Mesenchymal stem cell (in vitro differentiated cells and primary cell): Measurements from ENCODE around the gene ZIC1. TPM values are rescaled to one million over a fixed set of nuclear protein-coding genes. Genes with fewer than 3 reads are reported as not detected.

Source experiments
- DNase-seq: peaks from one replicate; pipeline ENCODE4 v3.0.0-alpha.2; 2013
- H2AFZ ChIP-seq: one replicate; pipeline ENCODE4 v1.6.1; 2013; ENCODE audit warnings: low read depth, mild to moderate bottlenecking, control low read depth, inconsistent platforms, low read length, moderate library complexity
- H2AK5ac ChIP-seq: 2 replicates; pipeline ENCODE4 v1.6.1; 2013; ENCODE audit warnings: low read length, moderate library complexity, mild to moderate bottlenecking, inconsistent platforms; ENCODE audit not compliant: severe bottlenecking
- H2BK120ac ChIP-seq: one replicate; pipeline ENCODE4 v1.6.1; 2013; ENCODE audit warnings: low read depth, mild to moderate bottlenecking, inconsistent platforms, low read length, moderate library complexity
- H2BK12ac ChIP-seq, 2 experiments: one replicate each; pipeline ENCODE4 v1.6.1; 2013; ENCODE audit warnings: inconsistent platforms in 2 of 2, low read length in 2 of 2, mild to moderate bottlenecking in 2 of 2, moderate library complexity in 2 of 2, control low read depth in 1 of 2
- H2BK15ac ChIP-seq: one replicate; pipeline ENCODE4 v1.6.1; 2013; ENCODE audit warnings: mild to moderate bottlenecking, low read depth, inconsistent platforms; ENCODE audit not compliant: poor library complexity, severe bottlenecking
- H2BK5ac ChIP-seq: 2 replicates; pipeline ENCODE4 v1.6.1; 2013; ENCODE audit warnings: low read depth, mild to moderate bottlenecking, low read length, control low read depth, inconsistent platforms; ENCODE audit not compliant: poor library complexity, severe bottlenecking
- H3K14ac ChIP-seq, 2 experiments: one replicate each; pipeline ENCODE4 v1.6.1; 2013; ENCODE audit warnings: inconsistent platforms in 2 of 2, low read length in 2 of 2, control low read depth in 1 of 2, mild to moderate bottlenecking in 1 of 2, moderate library complexity in 1 of 2
- H3K18ac ChIP-seq, 2 experiments: one replicate each; pipeline ENCODE4 v1.6.1; 2013; ENCODE audit warnings: inconsistent platforms in 2 of 2, low read length in 2 of 2, control low read depth in 1 of 2, low read depth in 1 of 2, mild to moderate bottlenecking in 1 of 2
- H3K23ac ChIP-seq, 2 experiments: one replicate each; pipeline ENCODE4 v1.6.1; 2013; ENCODE audit warnings: inconsistent platforms in 2 of 2, low read length in 2 of 2, mild to moderate bottlenecking in 2 of 2, moderate library complexity in 2 of 2, control low read depth in 1 of 2
- H3K27ac ChIP-seq: 2 replicates; pipeline ENCODE4 v1.5.1; 2013; ENCODE audit warnings: mild to moderate bottlenecking, moderate library complexity, low read length, control low read depth, inconsistent platforms; ENCODE audit not compliant: poor library complexity, severe bottlenecking
- H3K27me3 ChIP-seq, 2 experiments: 2 replicates each; pipeline versions ENCODE4 v1.6.1 to v1.7.0; 2013; ENCODE audit warnings: low read length in 2 of 2, mild to moderate bottlenecking in 2 of 2, moderate library complexity in 2 of 2, control low read depth in 1 of 2, inconsistent platforms in 1 of 2; ENCODE audit not compliant: control insufficient read depth in 1 of 2, insufficient read depth in 1 of 2
- H3K36me3 ChIP-seq, 2 experiments: 2 replicates each; pipeline versions ENCODE4 v1.6.1 to v1.7.0; 2013; ENCODE audit warnings: low read length in 2 of 2, control low read depth in 1 of 2, inconsistent platforms in 1 of 2, low read depth in 1 of 2, mild to moderate bottlenecking in 1 of 2; ENCODE audit not compliant: insufficient read depth in 2 of 2, control insufficient read depth in 1 of 2
- H3K4ac ChIP-seq, 2 experiments: one replicate each; pipeline ENCODE4 v1.6.1; 2013; ENCODE audit warnings: inconsistent platforms in 2 of 2, low read length in 2 of 2, mild to moderate bottlenecking in 2 of 2, moderate library complexity in 2 of 2, control low read depth in 1 of 2, low read depth in 1 of 2
- H3K4me1 ChIP-seq: 2 replicates; pipeline ENCODE4 v1.6.1; 2013; ENCODE audit warnings: low read depth, low read length, control low read depth; ENCODE audit not compliant: control insufficient read depth, insufficient read depth
- H3K4me2 ChIP-seq: 2 replicates; pipeline ENCODE4 v1.6.1; 2013; ENCODE audit warnings: low read length, mild to moderate bottlenecking, inconsistent platforms; ENCODE audit not compliant: poor library complexity, severe bottlenecking
- H3K4me3 ChIP-seq, 2 experiments: 2 replicates each; pipeline versions ENCODE4 v1.5.1 to v1.7.0; 2013; ENCODE audit warnings: low read length in 2 of 2, mild to moderate bottlenecking in 2 of 2, control low read depth in 1 of 2, low read depth in 1 of 2; ENCODE audit not compliant: insufficient read depth in 1 of 2
- H3K79me1 ChIP-seq: replicated peaks from 2 replicates; pipeline ENCODE4 v1.6.1; 2013; ENCODE audit warnings: mild to moderate bottlenecking, control low read depth, low read length, inconsistent platforms; ENCODE audit not compliant: poor library complexity, severe bottlenecking
- H3K9ac ChIP-seq: 2 replicates; pipeline ENCODE4 v1.7.0; 2013; ENCODE audit warnings: mild to moderate bottlenecking, low read length, moderate library complexity
- H3K9me3 ChIP-seq: 2 replicates; pipeline ENCODE4 v1.7.0; 2013; ENCODE audit warnings: mild to moderate bottlenecking, low read length; ENCODE audit not compliant: control insufficient read depth
- H4K8ac ChIP-seq: one replicate; pipeline ENCODE4 v1.6.1; 2013; ENCODE audit warnings: inconsistent platforms, mild to moderate bottlenecking, low read length, moderate library complexity
- H4K91ac ChIP-seq: one replicate; pipeline ENCODE4 v1.6.1; 2013; ENCODE audit warnings: mild to moderate bottlenecking, low read length, inconsistent platforms
- whole genome bisulfite sequencing: methylation state at CpG from one replicate; pipeline ENCODE4 v1.1.7; 2013; ENCODE audit warnings: mixed read lengths; 5-methylcytosine and 5-hydroxymethylcytosine counted together
- polyA plus RNA-seq, 2 experiments: library from polyadenylated mRNA; stranded (reverse); fragments of 200-250 nt; gene quantifications; one replicate each; pipeline ENCODE4 v1.2.3, GENCODE V29; 2013

Gene ZIC1
- 0.17 TPM for polyA plus RNA-seq (2013, experiment 1 of 2)
- 0.14 TPM for polyA plus RNA-seq (2013, experiment 2 of 2)

GRCh38 chr3:147409143-147410115 is at the start of gene ZIC1:
TSS of gene ZIC1 (plus strand) at chr3:147409365. CDS start at chr3:147410113, 748 bp downstream.
- peaks cover 0 to 19% of the 10 kb centered on the region in 2 experiments for H3K36me3 ChIP-seq
- no peak within 1 kb of the TSS for H3K9ac ChIP-seq
- no peak within 1 kb of the TSS for H2AK5ac ChIP-seq
- peak within 1 kb of the TSS in 1 of 2 experiments; percentile 90 for H3K23ac ChIP-seq
- peaks cover 7 to 99% of the 10 kb centered on the region in 2 experiments for H3K27me3 ChIP-seq
- H2BK5ac ChIP-seq, result peak within 1 kb of the TSS; percentile 88
- H3K18ac ChIP-seq, result no peak within 1 kb of the TSS
- WGBS, result 3% methylated on average over 56 of the region's 80 CpGs
- H3K4me3 ChIP-seq, result peak within 1 kb of the TSS; percentile 75 to 83
- peaks cover 2% of the 10 kb centered on the region for H3K9me3 ChIP-seq
- H3K14ac ChIP-seq, result peak within 1 kb of the TSS in 1 of 2 experiments; percentile 15
- H3K4me1 ChIP-seq, result peaks cover 20% of the 10 kb centered on the region
- H3K27ac ChIP-seq, result peak within 1 kb of the TSS; percentile 81
- H2BK15ac ChIP-seq, result no peak within 1 kb of the TSS
- DNase-seq, result no peak
- no peak within 1 kb of the TSS for H2BK12ac ChIP-seq
- H3K79me1 ChIP-seq, result no peaks in the 10 kb centered on the region
- no peak within 1 kb of the TSS for H4K91ac ChIP-seq
- no peak within 1 kb of the TSS for H2AFZ ChIP-seq
- peak within 1 kb of the TSS; percentile 84 for H3K4me2 ChIP-seq
- H2BK120ac ChIP-seq, result no peak within 1 kb of the TSS
- H3K4ac ChIP-seq, result no peak within 1 kb of the TSS
- no peak within 1 kb of the TSS for H4K8ac ChIP-seq

GRCh38 chr3:147360051-147360439 is 49.1 kb upstream of the ZIC1 start:
- Histone ChIP-seq H2BK15ac (no peak overlapping the region), H4K8ac (no peak overlapping the region), H3K9ac (no peak overlapping the region), H2AK5ac (no peak overlapping the region), H2AFZ (no peak overlapping the region), H3K18ac (no peak overlapping the region), H2BK12ac (no peak overlapping the region), H4K91ac (no peak overlapping the region), H3K79me1 (no peaks in the 10 kb centered on the region), H3K14ac (no peak overlapping the region), H3K27ac (no peak overlapping the region), H3K4me1 (peaks cover 8% of the 10 kb centered on the region), H3K36me3 (no peaks in the 10 kb centered on the region), H3K4me2 (no peak overlapping the region), H3K4ac (no peak overlapping the region), H2BK120ac (no peak overlapping the region), H3K23ac (no peak overlapping the region), H3K27me3 (peaks cover 84 to 99% of the 10 kb centered on the region in 2 experiments), H2BK5ac (no peak overlapping the region), H3K4me3 (no peak overlapping the region), H3K9me3 (peaks cover 8% of the 10 kb centered on the region)
- DNase-seq, result no peak
- 6% methylated on average over 5 of the region's 5 CpGs for WGBS

GRCh38 chr3:147360646-147361453 is 48.3 kb upstream of the ZIC1 start:
- no peak for DNase-seq
- 10% methylated on average over 19 of the region's 21 CpGs for WGBS
- H2AK5ac ChIP-seq, result no peak overlapping the region

More at GRCh38 chr3:147360646-147361453, 48.3 kb upstream of the ZIC1 start:
- Histone ChIP-seq H2BK5ac (no peak overlapping the region), H3K14ac (no peak overlapping the region), H3K9ac (no peak overlapping the region), H3K4me3 (peak overlapping the region in 1 of 2 experiments; percentile 44), H4K8ac (no peak overlapping the region), H3K9me3 (peaks cover 8% of the 10 kb centered on the region), H2BK12ac (no peak overlapping the region), H2AFZ (no peak overlapping the region), H3K18ac (no peak overlapping the region), H4K91ac (no peak overlapping the region), H2BK15ac (no peak overlapping the region), H3K27ac (no peak overlapping the region), H3K4me2 (peak overlapping the region; percentile 40), H3K79me1 (no peaks in the 10 kb centered on the region), H3K4me1 (peaks cover 8% of the 10 kb centered on the region), H3K23ac (no peak overlapping the region), H2BK120ac (no peak overlapping the region), H3K4ac (no peak overlapping the region), H3K27me3 (peaks cover 84 to 99% of the 10 kb centered on the region in 2 experiments), H3K36me3 (no peaks in the 10 kb centered on the region)
